Lung (tissue), 12 donors: ENCODE data around the gene CAMK2G. TPM values are rescaled to one million over a fixed set of nuclear protein-coding genes. Genes with fewer than 3 reads are reported as not detected.

ENCODE experiments used
- ATAC-seq: fragments of 200-7000 bp; cut with Tn5 transposase; one replicate; pipeline ENCODE4 v1.9.1; 2020; ENCODE audit warnings: moderate number of reproducible peaks; ENCODE audit not compliant: insufficient read depth, low FRiP score
- DNase-seq, 3 donors: peaks; one replicate each; pipeline ENCODE4 v3.0.0-alpha.2; 2013 to 2017
- H3K27ac ChIP-seq, 2 donors: one replicate each; pipeline ENCODE4 v1.5.1; 2013; ENCODE audit warnings: mild to moderate bottlenecking in 2 of 2, moderate library complexity in 2 of 2, control low read depth in 1 of 2, inconsistent platforms in 1 of 2, low read depth in 1 of 2, low read length in 1 of 2
- H3K27me3 ChIP-seq, 3 donors: one replicate each; pipeline ENCODE4 v1.5.1; 2013; ENCODE audit warnings: low read length in 2 of 3; ENCODE audit not compliant: control insufficient read depth in 3 of 3, insufficient read depth in 3 of 3
- H3K36me3 ChIP-seq, 4 donors: one replicate each; pipeline ENCODE4 v1.5.1; 2013; ENCODE audit warnings: low read length in 4 of 4, mild to moderate bottlenecking in 1 of 4, moderate library complexity in 1 of 4; ENCODE audit not compliant: control insufficient read depth in 4 of 4, insufficient read depth in 4 of 4
- H3K4me1 ChIP-seq, 5 donors: one replicate each; pipeline ENCODE4 v1.5.1; 2013; ENCODE audit warnings: low read length in 5 of 5, mild to moderate bottlenecking in 2 of 5, moderate library complexity in 1 of 5; ENCODE audit not compliant: control insufficient read depth in 5 of 5, insufficient read depth in 5 of 5
- H3K4me3 ChIP-seq: one replicate; pipeline ENCODE4 v1.5.1; 2013; ENCODE audit warnings: mild to moderate bottlenecking, control low read depth, moderate library complexity
- H3K9ac ChIP-seq, 2 donors: one replicate each; pipeline ENCODE4 v1.5.1; 2013; ENCODE audit warnings: low read length in 2 of 2, control low read depth in 1 of 2; ENCODE audit not compliant: insufficient read depth in 1 of 2
- H3K9me3 ChIP-seq, 4 donors: one replicate each; pipeline ENCODE4 v1.5.1; 2013; ENCODE audit warnings: low read length in 3 of 4, mild to moderate bottlenecking in 1 of 4, moderate library complexity in 1 of 4; ENCODE audit not compliant: control insufficient read depth in 4 of 4, insufficient read depth in 3 of 4
- WGBS, 2 donors: extraction: QIAGEN DNeasy Blood & Tissue Kit; methylation state at CpG; one replicate each; pipeline ENCODE4 v1.1.7; 2013; 5-methylcytosine and 5-hydroxymethylcytosine counted together
- polyA plus RNA-seq, 2 donors: library from polyadenylated mRNA; stranded (reverse); fragments of 200-250 nt; gene quantifications; one replicate each; pipeline ENCODE4 v1.2.1, GENCODE V29; 2013
- total RNA-seq, 2 donors: library from RNA; depleted of rRNA in 1 of 2; stranded (reverse); fragments of >200 nt in 1 of 2; gene quantifications; one replicate each; pipeline ENCODE4 v1.2.1, GENCODE V29; 2014 to 2021
- TF ChIP-seq, protein P1 (sequence below): IDR thresholded peaks from 2 replicates; pipeline ENCODE4 v1.5.1; 2012; ENCODE audit warnings: mild to moderate bottlenecking; ENCODE audit errors: control extremely low read depth, extremely low read depth
- donor health status: control.
- donor health status: control.
- donor health status: Bipolar disorder and iron deficiency.
- donor health status: healthy.
- donor health status: DM: yes; HTN: yes; CAD: no.

CAMK2G gene
- total and polyA plus RNA-seq, 4 donors = 15.8 to 41.1 (median 29.0) TPM

GRCh38 chr10:73781879-73782748 lies 92.2 kb downstream of the CAMK2G start, which contains the start of gene CHCHD1:
TSS of gene CHCHD1 (plus strand) at chr10:73782048. CDS start at chr10:73782076, 28 bp downstream.
- peaks cover 0 to 17% (median 5%) of the 10 kb centered on the region in 4 donors for H3K36me3 ChIP-seq
- DNase-seq (peak; percentile 95 to 97 (median 96)), ATAC-seq (peak; percentile 73)
- TF ChIP-seq, protein P1, sequence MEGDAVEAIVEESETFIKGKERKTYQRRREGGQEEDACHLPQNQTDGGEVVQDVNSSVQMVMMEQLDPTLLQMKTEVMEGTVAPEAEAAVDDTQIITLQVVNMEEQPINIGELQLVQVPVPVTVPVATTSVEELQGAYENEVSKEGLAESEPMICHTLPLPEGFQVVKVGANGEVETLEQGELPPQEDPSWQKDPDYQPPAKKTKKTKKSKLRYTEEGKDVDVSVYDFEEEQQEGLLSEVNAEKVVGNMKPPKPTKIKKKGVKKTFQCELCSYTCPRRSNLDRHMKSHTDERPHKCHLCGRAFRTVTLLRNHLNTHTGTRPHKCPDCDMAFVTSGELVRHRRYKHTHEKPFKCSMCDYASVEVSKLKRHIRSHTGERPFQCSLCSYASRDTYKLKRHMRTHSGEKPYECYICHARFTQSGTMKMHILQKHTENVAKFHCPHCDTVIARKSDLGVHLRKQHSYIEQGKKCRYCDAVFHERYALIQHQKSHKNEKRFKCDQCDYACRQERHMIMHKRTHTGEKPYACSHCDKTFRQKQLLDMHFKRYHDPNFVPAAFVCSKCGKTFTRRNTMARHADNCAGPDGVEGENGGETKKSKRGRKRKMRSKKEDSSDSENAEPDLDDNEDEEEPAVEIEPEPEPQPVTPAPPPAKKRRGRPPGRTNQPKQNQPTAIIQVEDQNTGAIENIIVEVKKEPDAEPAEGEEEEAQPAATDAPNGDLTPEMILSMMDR = no peak
- peaks cover 3 to 32% (median 9%) of the 10 kb centered on the region in 5 donors for H3K4me1 ChIP-seq
- WGBS, 2 donors = 0 to 1% methylated on average over 57 of the region's 57 CpGs
- peak within 1 kb of the TSS; percentile 70 to 97 for H3K9ac ChIP-seq
- H3K27me3 ChIP-seq = no peaks in the 10 kb centered on the region
- peak within 1 kb of the TSS; percentile 80 to 81 for H3K27ac ChIP-seq
- H3K9me3 ChIP-seq = no peaks in the 10 kb centered on the region
- peak within 1 kb of the TSS; percentile 65 for H3K4me3 ChIP-seq

GRCh38 chr10:73781548-73781878 lies 92.8 kb downstream of the CAMK2G start:
- Histone ChIP-seq H3K9me3 (no peaks in the 10 kb centered on the region), H3K36me3 (peaks cover 0 to 17% (median 6%) of the 10 kb centered on the region in 4 donors), H3K9ac (peak overlapping the region; percentile 70 to 92), H3K27ac (peak overlapping the region; percentile 80 to 81), H3K4me1 (peaks cover 3 to 27% (median 7%) of the 10 kb centered on the region in 5 donors), H3K27me3 (no peaks in the 10 kb centered on the region), H3K4me3 (peak overlapping the region; percentile 65)
- TF ChIP-seq, protein P1 = no peak
- no peak for DNase-seq
- 0 to 1% methylated on average over 14 of the region's 14 CpGs for WGBS, 2 donors
- ATAC-seq = no peak

- ATAC-seq = no peak
- Histone ChIP-seq H3K36me3 (peaks cover 0 to 17% (median 8%) of the 10 kb centered on the region in 4 donors), H3K9me3 (no peaks in the 10 kb centered on the region), H3K27me3 (no peaks in the 10 kb centered on the region), H3K9ac (peak overlapping the region in 1 of 2 donors; percentile 92), H3K4me1 (peaks cover 3 to 23% (median 3%) of the 10 kb centered on the region in 5 donors), H3K27ac (no peak overlapping the region), H3K4me3 (no peak overlapping the region)
- no peak for DNase-seq
- WGBS, 2 donors = 26 to 35% methylated on average over 11 of the region's 11 CpGs
- TF ChIP-seq, protein P1 = no peak
Observed at GRCh38 chr10:73780966-73781365, 93.4 kb downstream of the CAMK2G start.
